Kidney glomerular epithelial cell (primary cell): ENCODE data around the gene SLC25A25.
"Not testable (repeated sequence)": the region's sequence is repeated elsewhere in the genome, so short reads cannot be mapped to it uniquely, and the experiment has no call there.

ENCODE experiments used
- DNase-seq: peaks from one replicate; lab custom pipeline; 2025; lab: John Stamatoyannopoulos, UW

SLC25A25 gene

GRCh38 chr9:128109050-128109709 is 41.1 kb downstream of the SLC25A25 start:
- DNase-seq: no peak

- DNase-seq: not testable (repeated sequence)
Observed at GRCh38 chr9:128111726-128112125, 43.7 kb downstream of the SLC25A25 start.

- DNase-seq: no peak
Observed at GRCh38 chr9:128113526-128114325, 45.7 kb downstream of the SLC25A25 start.

GRCh38 chr9:128114326-128115186 is 46.5 kb downstream of the SLC25A25 start:
- DNase-seq: no peak

GRCh38 chr9:128115187-128116103 is 47.4 kb downstream of the SLC25A25 start:
- DNase-seq: no peak

GRCh38 chr9:128116104-128117083 is 48.4 kb downstream of the SLC25A25 start:
- no peak for DNase-seq

- peak; percentile 87 for DNase-seq
Observed at GRCh38 chr9:128117613-128118471, 49.8 kb downstream of the SLC25A25 start.

GRCh38 chr9:128118472-128118857 is 50.4 kb downstream of the SLC25A25 start:
- DNase-seq: no peak

- DNase-seq: no peak
Observed at GRCh38 chr9:128118971-128119665, 51.1 kb downstream of the SLC25A25 start.

GRCh38 chr9:128120061-128120740 is 52.2 kb downstream of the SLC25A25 start:
- no peak for DNase-seq

GRCh38 chr9:128120741-128121465 is 52.9 kb downstream of the SLC25A25 start:
- no peak for DNase-seq

- DNase-seq: no peak
Observed at GRCh38 chr9:128121466-128121810, 53.4 kb downstream of the SLC25A25 start.

- no peak for DNase-seq
Observed at GRCh38 chr9:128121924-128122808, 54.1 kb downstream of the SLC25A25 start.

GRCh38 chr9:128122809-128123175 is 54.8 kb downstream of the SLC25A25 start:
- no peak for DNase-seq

GRCh38 chr9:128123451-128124080 is 55.5 kb downstream of the SLC25A25 start:
- no peak for DNase-seq

- no peak for DNase-seq
Observed at GRCh38 chr9:128124451-128124850, 56.4 kb downstream of the SLC25A25 start.
